HL-60 (cell line): ENCODE data around the gene SIVA1.
"Not testable (repeated sequence)": the region's sequence is repeated elsewhere in the genome, so short reads cannot be mapped to it uniquely, and the experiment has no call there.

Experiments used
- DNase-seq, 2 experiments: peaks; one replicate each; pipeline ENCODE4 v3.0.0-alpha.2; 2010 to 2020; ENCODE audit warnings: low read depth in 1 of 2, low spot score in 1 of 2
- H3K27ac ChIP-seq: fragments of 250-450 bp; sonication (Bioruptor Pico); replicated peaks from 2 replicates; pipeline ENCODE4 v1.5.1; 2020; ENCODE audit warnings: mild to moderate bottlenecking, moderate library complexity
- H3K27me3 ChIP-seq: fragments of 250-450 bp; sonication (Bioruptor Pico); 2 replicates; pipeline ENCODE4 v1.5.1; 2021; ENCODE audit warnings: mild to moderate bottlenecking, moderate library complexity; ENCODE audit not compliant: insufficient read depth, poor library complexity, severe bottlenecking
- H3K4me3 ChIP-seq: replicated peaks from 2 replicates; pipeline ENCODE4 v1.5.1; 2011; ENCODE audit warnings: mild to moderate bottlenecking, control low read depth, low read length; ENCODE audit not compliant: insufficient read depth
- CTCF ChIP-seq: IDR thresholded peaks from one replicate; pipeline ENCODE4 v1.5.1; 2011; ENCODE audit warnings: low read length, control low read depth, inconsistent platforms; ENCODE audit not compliant: insufficient read depth
- GABPA ChIP-seq: IDR thresholded peaks from 2 replicates; pipeline ENCODE4 v1.6.1; 2012; ENCODE audit warnings: low read depth
- POLR2AphosphoS5 ChIP-seq: IDR thresholded peaks from 2 replicates; pipeline ENCODE4 v1.6.1; 2012; ENCODE audit warnings: low read depth
- REST ChIP-seq: IDR thresholded peaks from 2 replicates; pipeline ENCODE4 v1.6.1; 2012; ENCODE audit warnings: low read depth; ENCODE audit not compliant: insufficient replicate concordance
- SPI1 ChIP-seq: IDR thresholded peaks from 2 replicates; pipeline ENCODE4 v1.6.1; 2012; ENCODE audit warnings: low read depth, mild to moderate bottlenecking, borderline replicate concordance

Gene SIVA1

DNA sequence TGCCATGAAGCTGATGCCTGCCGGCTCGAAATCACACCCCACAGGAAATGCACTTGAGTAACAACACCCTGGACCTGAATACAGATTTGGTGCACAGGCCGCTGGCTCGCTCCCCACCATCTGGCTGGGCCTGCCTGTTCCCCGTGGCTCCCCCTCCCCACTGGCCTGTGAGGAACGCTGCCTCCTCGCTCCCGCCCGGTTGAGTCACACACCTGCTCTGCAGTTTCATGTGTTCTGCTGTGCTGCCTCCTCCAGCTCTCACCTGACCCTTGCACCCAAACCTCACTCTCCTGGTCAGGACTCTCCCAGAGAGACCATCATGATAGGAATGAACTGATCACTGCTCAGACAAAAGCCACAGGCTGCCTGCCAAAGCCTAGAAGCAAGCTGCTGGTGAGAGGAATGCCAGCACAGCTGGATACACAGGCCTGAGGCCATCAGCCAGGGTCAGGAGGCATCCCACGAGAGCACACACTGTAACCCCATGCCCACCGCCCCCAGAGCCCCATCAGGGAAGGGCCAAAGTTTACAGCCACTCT, 3.8 kb upstream of the SIVA1 start:
- TF ChIP-seq CTCF (no peak), SPI1 (no peak), GABPA (no peak), REST (no peak), POLR2AphosphoS5 (no peak)

DNA sequence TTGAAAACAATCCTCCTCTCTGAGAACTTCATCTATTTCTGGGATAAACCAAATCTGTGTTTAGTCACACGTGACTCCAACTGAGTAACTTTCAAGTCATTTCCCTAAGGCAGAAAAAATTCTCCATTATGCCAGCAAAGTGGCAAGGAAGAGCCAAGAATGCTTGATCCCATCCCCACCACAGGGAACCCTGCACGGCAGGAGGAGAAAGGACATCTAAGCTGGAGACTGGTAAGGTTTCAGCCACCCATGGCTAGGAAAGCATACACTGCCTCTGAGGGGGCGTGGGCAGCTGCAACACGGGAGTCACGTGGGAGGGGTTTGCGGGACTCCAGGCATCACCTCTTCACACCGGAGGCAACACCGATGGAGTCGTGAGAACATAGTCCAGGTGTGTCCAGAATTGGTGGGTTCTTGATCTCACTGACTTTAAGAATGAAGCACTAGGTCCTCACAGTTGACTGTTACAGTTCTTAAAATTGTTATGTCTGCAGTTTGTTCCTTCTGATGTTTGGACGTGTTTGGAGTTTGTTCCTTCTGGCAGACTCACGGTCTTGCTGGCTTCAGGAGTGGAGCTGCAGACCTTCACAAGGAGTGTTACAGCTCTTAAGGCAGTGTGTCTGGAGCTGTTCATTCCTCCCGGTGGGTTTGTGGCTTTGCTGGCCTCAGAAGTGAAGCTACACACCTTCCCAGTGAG, 2.7 kb upstream of the SIVA1 start:
- TF ChIP-seq POLR2AphosphoS5 (no peak), REST (no peak), CTCF (no peak), GABPA (no peak), SPI1 (no peak)
- Histone ChIP-seq H3K27ac (no peak overlapping the region), H3K27me3 (no peaks in the 10 kb centered on the region), H3K4me3 (no peak overlapping the region)
- DNase-seq = no peak

More for the DNA sequence above, 3.8 kb upstream of the SIVA1 start:
- Histone ChIP-seq H3K4me3 (no peak overlapping the region), H3K27me3 (no peaks in the 10 kb centered on the region), H3K27ac (no peak overlapping the region)
- no peak for DNase-seq

- not testable (repeated sequence) for H3K27me3 ChIP-seq, DNase-seq, H3K27ac ChIP-seq, H3K4me3 ChIP-seq
Measured at GRCh38 chr14:104750753-104751057, 2.2 kb upstream of the SIVA1 start.

- Histone ChIP-seq H3K4me3 (peak overlapping the region; percentile 38), H3K27me3 (no peaks in the 10 kb centered on the region), H3K27ac (peak overlapping the region; percentile 99)
- TF ChIP-seq GABPA (no peak), CTCF (peak; percentile 16), SPI1 (no peak)
- DNase-seq = peak; percentile 57 to 61
Measured at GRCh38 chr14:104751539-104752422, 1.2 kb upstream of the SIVA1 start.
